ENCODE results near the gene SLC43A1. TPM values are rescaled to one million over a fixed set of nuclear protein-coding genes. Genes with fewer than 3 reads are reported as not detected.

SLC43A1 gene
- total RNA-seq, 1 donor from 2014 or later: 4.3 TPM

DNA sequence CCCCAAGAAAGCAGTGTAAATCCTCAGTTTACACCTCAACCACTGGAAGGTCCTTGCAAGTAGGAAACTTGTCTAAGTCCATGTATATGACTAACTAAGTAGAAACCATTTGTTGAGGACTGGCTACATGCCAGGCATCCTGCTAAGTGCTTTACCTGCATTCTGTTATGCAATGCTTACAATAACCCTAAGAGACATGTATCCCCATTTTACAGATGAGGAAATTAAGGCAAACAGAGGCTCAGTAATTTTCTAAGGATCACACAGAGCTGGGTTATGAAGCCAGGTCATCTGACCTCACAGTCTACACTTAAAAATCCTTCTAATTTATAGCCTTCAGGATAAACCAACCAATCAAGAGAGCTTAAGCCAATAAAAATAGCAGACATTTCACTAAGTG is 13.5 kb upstream of the SLC43A1 start:
- peaks cover 12% of the 10 kb centered on the region for H3K36me3 ChIP-seq
- TF ChIP-seq, protein P1, sequence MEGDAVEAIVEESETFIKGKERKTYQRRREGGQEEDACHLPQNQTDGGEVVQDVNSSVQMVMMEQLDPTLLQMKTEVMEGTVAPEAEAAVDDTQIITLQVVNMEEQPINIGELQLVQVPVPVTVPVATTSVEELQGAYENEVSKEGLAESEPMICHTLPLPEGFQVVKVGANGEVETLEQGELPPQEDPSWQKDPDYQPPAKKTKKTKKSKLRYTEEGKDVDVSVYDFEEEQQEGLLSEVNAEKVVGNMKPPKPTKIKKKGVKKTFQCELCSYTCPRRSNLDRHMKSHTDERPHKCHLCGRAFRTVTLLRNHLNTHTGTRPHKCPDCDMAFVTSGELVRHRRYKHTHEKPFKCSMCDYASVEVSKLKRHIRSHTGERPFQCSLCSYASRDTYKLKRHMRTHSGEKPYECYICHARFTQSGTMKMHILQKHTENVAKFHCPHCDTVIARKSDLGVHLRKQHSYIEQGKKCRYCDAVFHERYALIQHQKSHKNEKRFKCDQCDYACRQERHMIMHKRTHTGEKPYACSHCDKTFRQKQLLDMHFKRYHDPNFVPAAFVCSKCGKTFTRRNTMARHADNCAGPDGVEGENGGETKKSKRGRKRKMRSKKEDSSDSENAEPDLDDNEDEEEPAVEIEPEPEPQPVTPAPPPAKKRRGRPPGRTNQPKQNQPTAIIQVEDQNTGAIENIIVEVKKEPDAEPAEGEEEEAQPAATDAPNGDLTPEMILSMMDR (IDR thresholded peaks at IDR 0.05; ENCODE audit: borderline replicate concordance): no peak
- H3K4me1 ChIP-seq: peaks cover 22% of the 10 kb centered on the region
- no peak for DNase-seq
- H3K27me3 ChIP-seq (ENCODE audit: low read depth): no peaks in the 10 kb centered on the region
- H3K27ac ChIP-seq (replicated peaks): no peak overlapping the region
- no peaks in the 10 kb centered on the region for H3K9me3 ChIP-seq (replicated peaks)
- no peak overlapping the region for H3K4me3 ChIP-seq
- intact Hi-C loops (cut with micrococcal nuclease): loop anchor here (10.0 kb wide), 1 partner anchor 74 kb away; no protein-coding TSS in a partner anchor

DNA sequence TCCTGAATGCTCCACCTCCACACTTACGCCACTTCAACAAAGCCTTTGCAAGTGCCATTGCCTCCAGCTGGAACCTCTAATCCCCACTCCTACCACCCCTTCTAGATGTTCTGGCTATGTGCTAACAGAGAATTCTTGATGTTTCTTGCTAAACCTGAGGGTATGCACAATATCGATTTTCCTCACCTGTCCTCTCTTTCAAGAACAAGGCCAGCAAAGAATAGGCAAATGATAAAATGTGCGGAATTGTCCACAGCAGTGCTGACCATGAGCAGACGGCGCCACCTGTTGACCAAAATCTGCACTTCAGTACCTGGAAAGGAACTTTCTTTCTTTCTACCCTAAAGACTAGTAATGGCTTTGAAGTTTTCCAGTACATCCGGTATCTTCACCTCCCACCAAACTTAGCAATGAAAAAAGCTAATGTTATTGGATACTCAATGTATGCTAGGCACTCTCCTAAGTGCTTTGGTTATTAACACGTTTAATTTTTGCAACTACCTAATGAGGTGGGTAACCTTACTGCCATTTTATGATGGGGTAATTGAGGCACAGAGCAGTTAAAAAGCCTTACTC is 11.6 kb upstream of the SLC43A1 start:
- Histone ChIP-seq H3K9me3 (replicated peaks) (no peaks in the 10 kb centered on the region), H3K4me1 (peaks cover 22% of the 10 kb centered on the region), H3K4me3 (no peak overlapping the region), H3K36me3 (peaks cover 12% of the 10 kb centered on the region), H3K27me3 (ENCODE audit: low read depth) (no peaks in the 10 kb centered on the region), H3K27ac (replicated peaks) (no peak overlapping the region)
- DNase-seq: peak; percentile 66
- intact Hi-C loops (cut with micrococcal nuclease): loop anchor here (10.0 kb wide), 1 partner anchor 72 kb away; no protein-coding TSS in a partner anchor
- TF ChIP-seq, protein P1 (IDR thresholded peaks at IDR 0.05; ENCODE audit: borderline replicate concordance): peak; percentile 94

DNA sequence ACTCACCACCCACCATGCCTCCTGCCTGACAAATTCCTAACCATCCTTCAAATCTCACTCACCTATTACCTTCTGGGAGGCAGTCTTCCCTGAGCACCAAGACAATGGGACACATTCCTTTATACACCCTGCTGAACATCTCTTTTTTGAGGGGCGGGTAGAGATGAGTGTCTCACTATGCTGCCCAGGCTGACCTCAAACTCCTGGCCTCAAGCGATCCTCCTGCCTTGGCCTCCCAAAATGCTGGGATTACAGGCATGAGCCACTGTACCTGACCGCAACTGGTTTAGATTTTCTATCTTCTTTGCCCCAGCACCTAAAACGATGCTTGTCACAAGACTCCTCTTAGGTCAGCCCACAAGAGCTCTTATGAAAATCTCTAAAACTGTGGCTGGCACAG is 7.9 kb upstream of the SLC43A1 start:
- no peak overlapping the region for H3K4me3 ChIP-seq
- H3K27me3 ChIP-seq (ENCODE audit: low read depth): no peaks in the 10 kb centered on the region
- peaks cover 11% of the 10 kb centered on the region for H3K36me3 ChIP-seq
- intact Hi-C loops (cut with micrococcal nuclease): loop anchor here (10.0 kb wide), 1 partner anchor 69 kb away; no protein-coding TSS in a partner anchor
- H3K4me1 ChIP-seq: no peaks in the 10 kb centered on the region
- TF ChIP-seq, protein P1 (IDR thresholded peaks at IDR 0.05; ENCODE audit: borderline replicate concordance): no peak
- H3K27ac ChIP-seq (replicated peaks): no peak overlapping the region
- DNase-seq: no peak
- no peaks in the 10 kb centered on the region for H3K9me3 ChIP-seq (replicated peaks)

DNA sequence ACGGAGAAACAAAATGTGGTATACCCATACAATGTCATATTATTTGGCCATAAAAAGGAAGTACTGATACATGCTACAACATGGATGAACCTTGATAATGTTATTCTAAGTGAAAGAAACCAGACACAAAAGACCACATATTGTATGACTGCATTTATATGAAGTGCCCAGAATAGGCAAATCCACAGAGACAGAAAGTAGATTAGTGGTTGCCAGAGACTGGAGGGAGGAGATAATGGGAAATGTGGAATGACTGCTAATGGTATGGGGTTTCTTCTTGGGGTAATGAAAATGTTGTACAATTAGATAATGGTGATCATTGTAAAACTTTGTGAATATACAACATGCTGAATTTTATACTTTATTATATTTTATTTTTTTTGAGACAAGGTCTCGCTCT is 5.6 kb upstream of the SLC43A1 start:
- H3K27me3 ChIP-seq (ENCODE audit: low read depth): no peaks in the 10 kb centered on the region
- peaks cover 2% of the 10 kb centered on the region for H3K4me1 ChIP-seq
- TF ChIP-seq, protein P1 (IDR thresholded peaks at IDR 0.05; ENCODE audit: borderline replicate concordance): no peak
- DNase-seq: no peak
- H3K4me3 ChIP-seq: no peak overlapping the region
- H3K27ac ChIP-seq (replicated peaks): no peak overlapping the region
- no peaks in the 10 kb centered on the region for H3K36me3 ChIP-seq
- H3K9me3 ChIP-seq (replicated peaks): no peaks in the 10 kb centered on the region
- intact Hi-C loops (cut with micrococcal nuclease): loop anchor here (10.0 kb wide), 1 partner anchor 66 kb away; no protein-coding TSS in a partner anchor

DNA sequence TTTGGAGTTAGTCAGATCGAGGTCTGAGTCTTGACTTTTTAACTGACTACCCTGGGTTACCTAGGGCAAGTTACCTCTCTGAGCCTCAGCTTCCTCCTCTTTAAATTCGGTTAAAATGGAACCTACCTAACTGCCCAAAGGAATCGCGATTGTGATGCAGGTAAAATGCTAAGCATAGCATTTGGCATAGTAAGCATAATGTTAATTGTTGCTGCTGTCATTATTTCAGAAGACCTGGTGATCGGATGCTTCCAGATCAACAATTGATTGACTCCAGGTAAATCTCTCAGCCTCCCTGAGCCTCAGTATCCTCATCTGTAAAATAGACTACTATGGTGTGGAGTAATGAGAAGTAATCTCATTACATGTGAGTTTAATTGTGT is 550 bp upstream of the SLC43A1 start:
- no peaks in the 10 kb centered on the region for H3K9me3 ChIP-seq (replicated peaks)
- H3K4me3 ChIP-seq: peak overlapping the region; percentile 80
- H3K27ac ChIP-seq (replicated peaks): peak overlapping the region; percentile 79
- intact Hi-C loops (cut with micrococcal nuclease): no loop called here
- H3K36me3 ChIP-seq: no peaks in the 10 kb centered on the region
- peaks cover 31% of the 10 kb centered on the region for H3K4me1 ChIP-seq
- no peak for DNase-seq
- H3K27me3 ChIP-seq (ENCODE audit: low read depth): no peaks in the 10 kb centered on the region
- TF ChIP-seq, protein P1 (IDR thresholded peaks at IDR 0.05; ENCODE audit: borderline replicate concordance): no peak
